Astrocyte (in vitro differentiated cells and primary cell): ENCODE measurements around the gene TARS3. TPM values are rescaled to one million over a fixed set of nuclear protein-coding genes. Genes with fewer than 3 reads are reported as not detected.

Experiments
- DNase-seq: peaks from one replicate; pipeline ENCODE4 v3.0.0-alpha.2; 2010; ENCODE audit warnings: low read depth
- FAIRE-seq: peaks from 2 replicates; lab custom pipeline; 2011; peaks lifted over from hg19 to GRCh38; lab: Jason Lieb, UNC
- H2AFZ ChIP-seq: 2 replicates; pipeline ENCODE4 v1.6.0; 2012; ENCODE audit warnings: low read depth, low read length, inconsistent platforms
- H3K27ac ChIP-seq: 2 replicates; pipeline ENCODE4 v1.5.1; 2011; ENCODE audit warnings: low read depth, low read length, inconsistent platforms
- H3K27me3 ChIP-seq: 2 replicates; pipeline ENCODE4 v1.6.0; 2011; ENCODE audit warnings: low read length, inconsistent platforms; ENCODE audit not compliant: insufficient read depth
- H3K36me3 ChIP-seq: 2 replicates; pipeline ENCODE4 v1.5.1; 2011; ENCODE audit warnings: low read length, inconsistent platforms; ENCODE audit not compliant: insufficient read depth
- H3K4me1 ChIP-seq: 2 replicates; pipeline ENCODE4 v1.5.1; 2011; ENCODE audit warnings: low read length, inconsistent platforms; ENCODE audit not compliant: insufficient read depth
- H3K4me2 ChIP-seq: 2 replicates; pipeline ENCODE4 v1.6.0; 2012; ENCODE audit warnings: low read length, inconsistent platforms
- H3K4me3 ChIP-seq: 2 replicates; pipeline ENCODE4 v1.5.1; 2011; ENCODE audit warnings: low read depth, mild to moderate bottlenecking, low read length, inconsistent platforms; ENCODE audit not compliant: insufficient read depth
- H3K79me2 ChIP-seq: 2 replicates; pipeline ENCODE4 v1.6.0; 2012; ENCODE audit warnings: mild to moderate bottlenecking, low read length, inconsistent platforms; ENCODE audit not compliant: insufficient read depth
- H3K9ac ChIP-seq: 2 replicates; pipeline ENCODE4 v1.6.0; 2012; ENCODE audit warnings: mild to moderate bottlenecking, low read length, inconsistent platforms
- H3K9me3 ChIP-seq: 2 replicates; pipeline ENCODE4 v1.5.1; 2012; ENCODE audit warnings: low read depth, mild to moderate bottlenecking, low read length, inconsistent platforms; ENCODE audit not compliant: insufficient read depth
- H4K20me1 ChIP-seq: 2 replicates; pipeline ENCODE4 v1.6.0; 2012; ENCODE audit warnings: low read length, inconsistent platforms; ENCODE audit not compliant: insufficient read depth
- H3K27ac Mint-ChIP-seq: one replicate; pipeline ENCODE4 v1.8.0; 2021; ENCODE audit warnings: mild to moderate bottlenecking, mixed read lengths; ENCODE audit not compliant: unreplicated experiment
- H3K27me3 Mint-ChIP-seq: one replicate; pipeline ENCODE4 v1.8.0; 2021; ENCODE audit warnings: low read depth, mixed read lengths; ENCODE audit not compliant: unreplicated experiment
- H3K36me3 Mint-ChIP-seq: one replicate; pipeline ENCODE4 v1.8.0; 2021; ENCODE audit warnings: low read depth, mixed read lengths; ENCODE audit not compliant: unreplicated experiment
- H3K4me1 Mint-ChIP-seq: one replicate; pipeline ENCODE4 v1.8.0; 2021; ENCODE audit warnings: low read depth, mixed read lengths; ENCODE audit not compliant: unreplicated experiment
- H3K4me3 Mint-ChIP-seq: one replicate; pipeline ENCODE4 v1.8.0; 2021; ENCODE audit warnings: mild to moderate bottlenecking, moderate library complexity, mixed read lengths; ENCODE audit not compliant: unreplicated experiment
- H3K9me3 Mint-ChIP-seq: one replicate; pipeline ENCODE4 v1.8.0; 2021; ENCODE audit warnings: mild to moderate bottlenecking, mixed read lengths; ENCODE audit not compliant: unreplicated experiment
- CTCF ChIP-seq: IDR thresholded peaks from 2 replicates; pipeline ENCODE4 v1.5.1; 2011; ENCODE audit warnings: low read depth, mild to moderate bottlenecking, inconsistent platforms, low read length, moderate library complexity; ENCODE audit not compliant: insufficient read depth
- EZH2 ChIP-seq: IDR thresholded peaks from 2 replicates; pipeline ENCODE4 v1.6.1; 2012; ENCODE audit warnings: mild to moderate bottlenecking, low read length, inconsistent platforms; ENCODE audit not compliant: insufficient read depth
- total RNA-seq: library from RNA; stranded (reverse); gene quantifications from 2 replicates; pipeline ENCODE4 v1.2.1, GENCODE V29; 2021

The TARS3 gene
- total RNA-seq, 1 donor from 2014 or later = 15.7 TPM

DNA sequence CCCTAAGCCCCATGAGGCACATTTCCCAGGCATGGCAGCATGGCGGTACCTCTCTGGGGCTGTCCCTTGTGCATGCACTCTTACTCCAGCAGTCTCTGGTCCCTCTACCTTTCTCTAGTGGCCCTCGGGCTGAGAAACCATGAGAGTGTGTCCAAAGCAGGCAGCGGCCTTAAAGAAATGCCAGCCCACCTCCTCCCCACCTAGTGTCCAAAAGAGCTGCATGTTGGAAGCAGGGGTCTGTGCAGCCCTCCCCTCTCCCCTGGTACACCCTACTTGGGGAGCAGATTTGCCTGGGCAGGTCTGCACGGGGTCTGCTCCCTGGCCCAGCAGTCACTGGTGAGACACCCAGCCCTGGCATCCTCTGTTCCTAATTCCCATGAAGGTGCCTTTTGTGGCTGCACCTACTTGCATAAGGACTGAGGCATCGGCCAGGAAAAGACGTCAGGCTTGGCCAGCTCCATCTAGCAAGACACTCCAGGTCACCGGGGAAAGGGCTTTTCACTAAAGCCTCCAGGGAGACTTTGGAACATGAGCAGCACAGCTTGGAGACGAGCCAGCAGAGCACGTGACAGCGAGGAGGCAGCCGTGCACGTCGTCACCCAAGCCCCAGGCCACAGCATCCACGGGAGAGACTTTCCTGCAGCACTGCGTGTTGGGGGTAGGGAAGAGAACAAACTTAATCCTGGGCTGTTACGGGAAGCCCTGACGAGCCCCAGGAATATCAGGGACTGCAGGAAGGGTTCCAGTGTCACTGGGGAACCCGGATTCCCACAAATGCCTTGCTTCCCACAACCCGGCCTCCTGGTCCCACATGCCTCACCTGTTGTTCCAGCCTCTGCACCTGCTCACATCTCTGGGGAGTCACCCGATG, 110.9 kb downstream of the TARS3 start:
- FAIRE-seq (no peak), DNase-seq (no peak)
- TF ChIP-seq EZH2 = no peak
- TF ChIP-seq CTCF = no peak
- H3K4me3 Mint-ChIP-seq = no peak overlapping the region
- Histone ChIP-seq H4K20me1 (no peaks in the 10 kb centered on the region), H3K9ac (no peak overlapping the region), H2AFZ (no peak overlapping the region), H3K79me2 (no peaks in the 10 kb centered on the region), H3K27ac (no peak overlapping the region), H3K27me3 (peaks cover 2% of the 10 kb centered on the region), H3K9me3 (no peaks in the 10 kb centered on the region), H3K4me2 (no peak overlapping the region), H3K4me3 (no peak overlapping the region), H3K36me3 (no peaks in the 10 kb centered on the region), H3K4me1 (peaks cover 12% of the 10 kb centered on the region)
- H3K27ac Mint-ChIP-seq = no peak overlapping the region
- H3K27me3 Mint-ChIP-seq = peaks cover 34% of the 10 kb centered on the region
- H3K36me3 Mint-ChIP-seq = no peaks in the 10 kb centered on the region
- no peaks in the 10 kb centered on the region for H3K9me3 Mint-ChIP-seq
- H3K4me1 Mint-ChIP-seq = peaks cover 9% of the 10 kb centered on the region

DNA sequence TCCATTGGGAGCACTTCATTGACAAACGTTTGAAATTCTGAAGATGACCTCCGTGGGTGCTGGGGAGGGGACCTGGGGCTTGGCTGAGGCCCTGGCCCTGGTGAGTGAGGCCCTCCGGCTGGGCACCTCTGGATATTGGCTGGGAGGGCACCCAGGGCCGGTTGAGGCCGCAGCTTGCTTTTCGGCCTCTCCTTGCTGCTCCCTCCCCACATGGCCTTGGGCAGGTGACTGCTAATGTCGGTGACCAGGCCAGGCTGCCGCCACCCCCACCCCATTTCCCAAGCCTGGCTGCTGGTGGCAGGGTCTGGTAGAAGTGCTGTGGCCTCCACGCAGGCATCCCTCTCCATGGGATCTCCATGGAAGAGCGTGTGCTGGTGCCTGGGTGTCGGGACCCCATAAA, 111.6 kb downstream of the TARS3 start:
- no peak overlapping the region for H3K27ac ChIP-seq
- no peak for FAIRE-seq

More for the DNA sequence above, 111.6 kb downstream of the TARS3 start:
- no peak overlapping the region for H3K27ac Mint-ChIP-seq
- Histone ChIP-seq H3K9me3 (no peaks in the 10 kb centered on the region), H3K79me2 (no peaks in the 10 kb centered on the region), H3K4me1 (peaks cover 12% of the 10 kb centered on the region), H4K20me1 (no peaks in the 10 kb centered on the region), H3K9ac (no peak overlapping the region), H2AFZ (no peak overlapping the region), H3K36me3 (no peaks in the 10 kb centered on the region), H3K4me2 (no peak overlapping the region), H3K27me3 (peaks cover 2% of the 10 kb centered on the region), H3K4me3 (no peak overlapping the region)
- peaks cover 9% of the 10 kb centered on the region for H3K4me1 Mint-ChIP-seq
- H3K4me3 Mint-ChIP-seq = no peak overlapping the region
- DNase-seq = no peak
- no peaks in the 10 kb centered on the region for H3K36me3 Mint-ChIP-seq
- H3K27me3 Mint-ChIP-seq = peaks cover 34% of the 10 kb centered on the region
- TF ChIP-seq EZH2 (no peak), CTCF (no peak)
- H3K9me3 Mint-ChIP-seq = no peaks in the 10 kb centered on the region
